H1 (cell line): ENCODE results near the gene FAM83B.

Experiments used
- CTCF ChIP-seq, 3 experiments: IDR thresholded peaks; 1 replicate in 2 of 3; 2 replicates in 1 of 3; pipeline versions ENCODE4 v1.5.1 to v1.6.1; 2011; ENCODE audit warnings: low read length in 3 of 3, mild to moderate bottlenecking in 3 of 3, inconsistent platforms in 2 of 3, low read depth in 1 of 3, moderate library complexity in 1 of 3; ENCODE audit not compliant: insufficient read depth in 1 of 3; ENCODE audit errors: control extremely low read depth in 1 of 3
- RNF2 ChIP-seq: fragments of 200-900, 300-1000 bp; sonication (generic); IDR thresholded peaks from 2 replicates; pipeline ENCODE4 v1.7.1; 2016; ENCODE audit warnings: borderline replicate concordance, low read depth, mild to moderate bottlenecking, antibody characterized with exemption, low read length; ENCODE audit not compliant: poor library complexity, severe bottlenecking; ENCODE audit errors: missing control alignments

- no peak for TF ChIP-seq RNF2
- TF ChIP-seq CTCF (IDR thresholded peaks at IDR 0.05; ENCODE audit: control extremely low read depth in 1 of 3, insufficient read depth in 1 of 3, low read depth in 1 of 3, low read length in 3 of 3), result no peak
Measured at GRCh38 chr6:54856129-54856528, 9.6 kb downstream of the FAM83B start.
